SK-N-SH treated with all-trans-retinoic acid at 6 μM for 48 hours (cell line): Measurements from ENCODE around the gene SHANK2.

Experiments used
- TOX ChIP-seq: fragments of 250-450 bp; sonication (Bioruptor Pico); IDR thresholded peaks from 2 replicates; pipeline ENCODE4 v1.8.0; 2021; ENCODE audit warnings: mild to moderate bottlenecking, moderate library complexity, borderline replicate concordance
- ZC3H10 ChIP-seq: fragments of 250-450 bp; sonication (Bioruptor Pico); IDR thresholded peaks from 2 replicates; pipeline ENCODE4 v1.5.1; 2021; ENCODE audit warnings: mild to moderate bottlenecking, moderate library complexity
- TF ChIP-seq, protein P1 (sequence below): fragments of 250-450 bp; sonication (Bioruptor Pico); IDR thresholded peaks from 2 replicates; pipeline ENCODE4 v1.5.1; 2020; ENCODE audit warnings: low read depth, mild to moderate bottlenecking, moderate library complexity

DNA sequence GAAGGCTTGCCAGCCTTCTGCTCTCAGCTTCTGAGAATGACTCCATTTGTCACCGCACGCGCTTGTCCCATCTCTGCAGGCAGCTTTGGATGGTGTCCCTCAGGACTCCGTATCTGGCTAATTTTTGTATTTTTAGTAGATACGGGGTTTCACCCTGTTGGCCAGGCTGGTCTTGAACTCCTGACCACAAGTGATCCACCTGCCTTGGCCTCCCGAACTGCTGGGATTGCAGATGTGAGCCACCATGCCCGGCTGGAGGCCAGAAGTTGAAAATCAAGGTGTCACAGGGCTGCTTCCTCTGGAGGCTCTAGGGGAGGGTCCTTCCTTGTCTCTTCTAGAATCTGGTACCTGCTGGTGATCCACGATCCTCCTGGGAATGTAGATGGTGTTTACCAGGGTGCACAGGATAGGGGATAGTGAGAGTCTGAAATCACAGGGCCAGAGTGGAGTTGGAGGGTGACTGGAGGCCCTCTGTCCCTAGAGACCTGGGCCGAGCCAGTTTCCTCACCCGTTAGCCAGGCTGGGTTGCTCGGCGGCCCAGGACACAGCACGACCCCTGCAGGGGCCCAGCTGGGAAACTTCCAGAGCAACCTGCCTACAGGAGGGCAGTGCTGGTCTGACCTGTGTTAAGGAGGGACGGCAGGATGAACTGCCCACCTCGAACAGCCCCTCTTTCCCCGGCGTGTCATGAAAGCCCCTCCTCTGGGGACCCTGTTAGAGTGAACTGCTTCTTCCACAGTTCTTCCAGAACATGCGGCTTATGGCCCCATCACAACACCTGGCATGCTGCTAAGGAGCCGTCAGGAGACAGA is 48.9 kb upstream of the SHANK2 start:
- TF ChIP-seq, protein P1, sequence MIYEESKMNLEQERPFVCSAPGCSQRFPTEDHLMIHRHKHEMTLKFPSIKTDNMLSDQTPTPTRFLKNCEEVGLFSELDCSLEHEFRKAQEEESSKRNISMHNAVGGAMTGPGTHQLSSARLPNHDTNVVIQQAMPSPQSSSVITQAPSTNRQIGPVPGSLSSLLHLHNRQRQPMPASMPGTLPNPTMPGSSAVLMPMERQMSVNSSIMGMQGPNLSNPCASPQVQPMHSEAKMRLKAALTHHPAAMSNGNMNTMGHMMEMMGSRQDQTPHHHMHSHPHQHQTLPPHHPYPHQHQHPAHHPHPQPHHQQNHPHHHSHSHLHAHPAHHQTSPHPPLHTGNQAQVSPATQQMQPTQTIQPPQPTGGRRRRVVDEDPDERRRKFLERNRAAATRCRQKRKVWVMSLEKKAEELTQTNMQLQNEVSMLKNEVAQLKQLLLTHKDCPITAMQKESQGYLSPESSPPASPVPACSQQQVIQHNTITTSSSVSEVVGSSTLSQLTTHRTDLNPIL (CRISPR knock-in tag), result no peak
- no peak for TF ChIP-seq TOX
- TF ChIP-seq ZC3H10 (CRISPR knock-in tag), result no peak
